GM21390 (cell line): ENCODE results near the gene FYN.
A peak's percentile ranks its signal among the peaks of the same experiment; 100 is the strongest.

Experiments used
- ATAC-seq: cut with Tn5 transposase; IDR thresholded peaks from one replicate; pipeline ENCODE4 v1.9.1; 2021; ENCODE audit not compliant: unreplicated experiment

The FYN gene

DNA sequence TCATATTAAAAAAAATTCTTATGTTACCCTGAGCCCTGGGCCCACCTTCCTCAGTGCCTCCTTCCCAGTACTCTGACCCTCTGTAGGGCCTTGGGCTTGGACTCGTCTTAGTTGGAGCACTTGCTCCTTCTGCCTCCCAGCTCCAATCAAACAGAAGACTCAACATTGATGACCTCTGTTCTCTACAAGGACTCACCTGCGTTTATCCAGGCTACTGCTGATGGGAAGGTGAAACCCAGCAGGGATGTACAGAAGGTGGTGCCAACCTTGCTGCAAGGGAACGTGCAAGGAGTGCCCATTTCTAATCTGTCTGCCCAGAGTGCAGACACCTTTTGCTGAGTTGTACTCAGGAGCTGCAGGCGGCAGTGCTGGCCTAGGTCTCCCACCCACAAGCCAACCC lies 38.9 kb downstream of the FYN start:
- ATAC-seq, result no peak

DNA sequence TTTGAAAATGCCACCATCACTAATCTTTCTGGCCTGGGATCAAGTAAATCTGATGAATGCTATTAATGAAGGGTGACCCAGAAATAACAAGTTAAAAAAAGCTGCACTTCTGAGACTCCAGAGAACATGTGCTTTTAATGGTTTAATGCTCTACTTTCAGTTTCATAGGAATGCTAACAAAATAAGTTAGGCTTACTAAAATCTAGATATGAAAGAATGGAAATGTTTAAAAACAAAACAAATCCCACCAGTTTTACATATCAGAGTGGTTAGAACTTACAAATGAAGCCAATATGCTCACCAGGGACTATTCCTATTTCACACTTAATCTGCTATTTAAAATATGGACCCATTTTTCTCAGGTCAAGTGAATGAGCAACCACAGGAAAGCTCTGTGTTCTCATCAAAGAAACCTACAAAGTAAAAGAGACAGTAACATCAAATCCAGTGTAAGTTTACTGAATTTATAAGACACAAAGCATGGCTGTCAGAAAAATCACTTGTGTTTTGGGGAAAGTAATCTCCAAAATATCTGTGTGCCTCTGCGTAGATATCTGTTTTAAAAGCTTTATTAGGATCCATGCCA lies 40.3 kb downstream of the FYN start:
- ATAC-seq, result peak; percentile 52

DNA sequence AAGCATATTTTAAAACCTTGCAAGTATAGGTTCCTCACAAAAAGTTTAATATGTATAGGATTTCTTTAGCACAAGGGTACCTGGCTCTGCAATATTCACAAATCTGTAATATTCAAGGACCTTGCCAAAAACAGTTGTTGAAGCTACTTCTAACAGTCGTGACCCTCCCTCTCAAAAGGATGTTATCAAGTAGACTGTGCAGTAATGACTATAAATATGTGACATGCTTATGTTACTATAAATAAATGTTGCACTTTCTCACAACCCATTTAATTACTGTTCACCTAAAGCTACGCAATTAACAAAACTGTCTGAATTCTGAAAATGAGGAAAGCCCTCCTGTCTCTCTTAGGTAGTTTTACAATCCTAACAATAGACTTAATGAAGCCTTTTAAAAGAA lies 41.8 kb downstream of the FYN start:
- no peak for ATAC-seq

DNA sequence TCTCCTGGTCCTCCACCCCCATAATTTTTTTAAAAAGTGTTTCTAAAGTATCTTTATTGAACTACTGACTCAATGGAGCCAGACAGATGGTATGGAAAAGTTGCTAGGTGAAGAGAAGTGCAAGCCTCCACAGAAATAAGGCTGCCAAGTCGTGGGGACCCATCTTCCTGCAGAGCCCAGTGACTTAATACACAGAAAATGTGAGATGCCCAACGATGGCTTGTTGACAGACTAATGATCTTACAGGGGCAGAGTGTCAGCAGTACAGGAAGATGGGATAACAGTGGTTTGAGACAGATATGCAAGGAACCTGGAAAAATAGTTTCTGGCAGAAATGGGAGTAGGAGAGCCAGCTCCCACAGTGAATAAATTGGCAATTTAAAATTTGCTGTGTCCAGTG lies 43.3 kb downstream of the FYN start:
- ATAC-seq, result no peak

DNA sequence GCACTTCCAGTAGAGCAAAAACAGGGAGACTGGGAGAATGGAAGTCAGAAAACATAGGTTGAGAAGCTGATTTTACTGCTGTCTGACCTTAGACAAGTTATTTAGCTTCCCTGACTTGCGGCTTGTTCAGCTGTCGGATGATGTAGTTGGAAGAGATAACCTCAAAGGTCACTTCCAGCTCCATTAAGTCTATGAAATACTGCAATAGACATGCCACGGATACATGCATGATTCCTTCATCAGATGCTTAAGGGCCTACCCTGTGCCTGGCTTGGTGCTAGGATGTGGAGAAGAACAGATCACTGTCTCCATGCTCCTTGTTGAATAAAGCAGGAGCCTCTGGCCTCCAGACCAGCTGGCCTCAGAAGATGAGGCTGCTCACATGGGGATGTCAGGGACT lies 43.7 kb downstream of the FYN start:
- no peak for ATAC-seq

DNA sequence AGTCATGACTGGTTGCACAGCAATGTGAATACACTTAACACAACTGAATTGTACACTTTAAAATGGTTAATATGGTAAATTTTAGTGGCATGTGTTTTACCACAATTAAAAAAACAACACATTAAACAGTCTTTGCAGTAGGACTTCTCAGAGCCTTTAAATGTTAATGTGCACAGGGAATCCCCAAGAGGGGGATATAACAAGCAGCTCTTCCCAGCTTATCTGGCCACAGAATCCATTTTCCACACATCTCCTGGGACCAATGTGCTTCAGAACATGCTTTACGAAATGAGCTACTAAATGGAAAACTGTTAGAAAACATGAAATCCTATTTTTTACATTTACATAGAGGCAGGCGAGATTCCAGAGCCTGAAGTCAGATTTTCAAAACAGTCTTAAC lies 44.4 kb downstream of the FYN start:
- no peak for ATAC-seq

DNA sequence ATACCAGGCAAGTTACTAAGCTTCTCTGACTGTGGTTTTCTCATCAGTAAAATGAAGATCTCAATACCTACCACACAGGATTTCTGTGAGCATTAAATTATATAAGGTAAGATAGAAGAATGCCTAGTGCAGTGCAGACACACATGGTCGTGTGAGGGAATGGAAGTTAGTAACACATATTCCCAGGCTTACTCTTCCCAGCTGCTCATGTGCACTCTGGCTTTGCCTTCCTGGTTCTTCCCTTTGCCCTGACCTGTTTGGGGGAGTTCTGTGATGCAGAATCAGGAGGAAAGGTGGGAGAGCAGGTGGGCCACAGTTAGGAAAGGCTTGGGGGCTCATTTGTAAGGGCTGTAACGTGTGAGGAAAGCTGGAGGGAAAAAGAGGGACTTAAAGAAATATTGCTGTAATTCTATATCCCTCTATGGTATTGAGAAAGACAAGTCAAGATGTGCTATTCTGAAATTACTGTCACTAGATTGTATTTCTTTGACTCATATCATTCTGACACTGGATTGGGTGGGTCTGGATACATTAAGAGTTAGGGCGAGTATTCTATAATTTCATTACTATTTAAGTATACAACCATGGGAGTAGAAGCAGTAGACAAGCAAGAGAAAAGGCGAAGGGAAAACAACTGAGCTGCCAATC lies 47.7 kb downstream of the FYN start:
- ATAC-seq, result no peak

DNA sequence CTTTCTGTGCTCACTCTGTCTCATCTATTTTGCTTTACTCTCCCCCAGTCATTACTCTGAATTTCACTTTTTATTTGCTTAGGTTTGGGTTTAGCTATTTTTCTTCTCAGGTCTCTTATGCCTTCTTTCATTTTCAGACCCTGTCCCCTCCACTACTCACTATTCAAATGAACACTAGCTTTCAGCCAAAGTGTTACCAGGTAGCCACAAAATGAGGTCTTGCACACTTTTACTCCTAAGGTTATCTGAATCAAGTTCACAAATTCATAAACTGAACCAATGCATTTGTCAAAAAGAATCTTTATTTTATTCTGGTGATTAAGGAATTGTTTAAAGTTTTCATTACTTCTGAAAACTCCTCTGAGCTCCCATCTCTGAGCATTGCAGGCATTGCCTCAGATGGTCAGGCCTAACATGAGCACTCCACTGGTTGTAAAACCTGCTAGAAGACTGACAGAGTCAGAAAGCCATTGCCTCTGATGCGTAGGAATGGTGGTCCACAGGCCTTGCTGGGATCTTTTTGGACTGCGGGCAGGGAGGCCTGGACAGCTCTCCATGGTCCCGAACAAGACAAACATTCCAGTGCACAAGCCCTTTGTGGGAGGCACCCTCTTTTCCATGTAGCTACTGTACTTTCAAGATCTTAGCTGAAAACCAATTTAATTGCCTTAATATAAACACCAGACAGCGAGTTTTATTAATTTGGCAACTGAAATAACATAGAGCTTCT lies 48.5 kb downstream of the FYN start:
- ATAC-seq, result peak; percentile 96

DNA sequence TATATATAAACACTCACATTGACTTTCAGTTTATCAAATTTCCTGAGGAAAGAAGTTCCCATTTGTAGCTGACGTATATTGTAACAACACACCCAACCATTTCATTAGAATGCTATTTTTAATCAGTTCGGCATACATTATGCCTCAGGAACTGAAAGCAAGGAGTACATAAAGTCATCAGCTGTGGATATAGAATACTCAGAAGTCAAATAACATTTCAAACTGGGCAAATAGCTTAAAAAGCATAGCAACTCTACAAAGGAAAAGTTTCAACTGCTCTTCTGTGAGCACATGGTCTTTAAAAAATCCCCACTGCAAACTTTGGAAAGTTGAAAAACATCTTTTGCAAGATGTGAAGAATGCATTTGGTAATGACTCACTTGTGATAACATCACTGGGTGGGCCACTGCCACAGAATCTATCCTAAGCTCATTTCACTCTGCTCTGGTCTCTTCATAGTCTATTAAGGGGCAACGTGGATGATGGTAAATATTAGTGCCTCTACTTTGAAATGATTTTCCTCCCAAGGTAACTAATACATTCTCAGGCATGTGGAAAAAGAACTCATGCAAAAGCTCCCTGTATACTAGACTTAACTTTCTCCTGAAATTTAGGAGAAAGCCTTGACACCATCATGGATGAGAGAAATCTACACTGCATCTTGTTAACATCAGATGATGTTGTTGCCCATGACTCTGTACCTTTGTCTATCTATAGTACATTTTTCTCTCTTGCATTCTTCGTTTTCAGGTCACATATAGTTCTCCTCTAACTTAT lies 49.2 kb downstream of the FYN start:
- ATAC-seq, result no peak

DNA sequence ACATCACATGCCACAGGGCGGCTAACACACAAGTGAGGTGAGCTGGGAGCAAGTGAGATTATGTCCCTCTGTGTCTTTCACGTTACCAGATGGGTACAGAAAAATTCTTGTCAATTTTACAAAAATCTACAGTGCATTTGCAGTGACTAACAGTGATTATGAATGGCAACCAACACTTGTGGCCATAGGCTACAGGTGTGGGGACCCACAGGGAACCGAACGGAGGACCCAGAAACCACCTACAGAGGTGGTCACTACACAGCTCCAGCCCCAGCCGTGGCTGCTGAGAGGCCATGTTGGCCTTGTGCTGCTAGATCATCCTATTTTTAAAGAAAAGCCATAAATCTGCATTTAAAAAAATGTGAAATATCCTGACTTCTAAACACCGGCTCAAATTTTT lies 50.2 kb downstream of the FYN start:
- ATAC-seq, result no peak

DNA sequence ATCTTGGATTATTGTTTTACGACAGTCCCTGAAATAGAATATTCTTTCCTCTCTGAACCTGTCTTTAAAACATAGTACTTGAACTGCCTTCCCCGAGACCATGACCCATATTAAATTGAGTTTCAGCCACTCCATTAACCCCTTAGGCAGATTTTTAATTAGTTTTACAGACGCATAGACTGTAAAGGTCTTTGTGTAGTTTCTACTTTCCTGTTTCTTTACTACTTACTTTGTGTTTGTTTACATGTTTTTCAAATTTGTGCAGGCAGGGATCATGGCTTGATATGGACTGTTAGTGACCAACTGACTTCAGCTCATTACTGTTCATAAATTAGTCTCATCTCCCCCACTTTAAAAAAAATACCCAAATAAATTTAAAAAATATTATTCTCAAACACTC lies 53.8 kb downstream of the FYN start:
- ATAC-seq, result no peak

DNA sequence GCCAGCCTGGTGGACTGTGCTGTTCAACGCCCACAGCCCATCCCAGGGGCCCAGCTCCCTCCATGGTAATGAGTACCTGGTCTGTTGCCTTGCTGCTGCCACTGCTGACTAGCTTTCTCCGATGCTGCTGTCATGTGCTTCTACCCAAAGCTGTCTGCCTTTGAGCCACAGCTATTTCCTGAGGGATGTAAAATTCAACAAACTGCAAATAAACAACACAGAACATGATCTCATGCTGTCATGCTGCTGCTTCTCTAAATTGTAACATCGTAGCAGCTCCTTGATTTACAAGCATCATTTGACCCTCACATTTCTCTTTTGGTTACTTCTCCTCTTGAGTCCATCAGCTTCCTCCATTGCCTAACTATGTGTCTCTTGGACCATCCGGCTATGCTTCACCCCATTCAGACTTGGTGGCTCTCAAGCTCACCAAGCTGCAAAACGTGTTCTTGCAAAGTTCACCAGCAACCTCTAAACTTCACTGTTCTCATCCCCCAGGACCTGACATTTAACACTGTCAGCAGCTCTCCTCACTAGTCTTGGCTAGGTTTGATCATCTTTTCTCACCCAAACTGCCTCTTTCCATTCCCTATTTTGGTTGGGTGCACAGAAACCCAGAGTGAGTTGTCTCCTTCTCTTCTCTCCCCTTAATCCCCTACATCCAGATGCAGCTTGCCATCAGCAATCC lies 54.6 kb downstream of the FYN start:
- no peak for ATAC-seq

DNA sequence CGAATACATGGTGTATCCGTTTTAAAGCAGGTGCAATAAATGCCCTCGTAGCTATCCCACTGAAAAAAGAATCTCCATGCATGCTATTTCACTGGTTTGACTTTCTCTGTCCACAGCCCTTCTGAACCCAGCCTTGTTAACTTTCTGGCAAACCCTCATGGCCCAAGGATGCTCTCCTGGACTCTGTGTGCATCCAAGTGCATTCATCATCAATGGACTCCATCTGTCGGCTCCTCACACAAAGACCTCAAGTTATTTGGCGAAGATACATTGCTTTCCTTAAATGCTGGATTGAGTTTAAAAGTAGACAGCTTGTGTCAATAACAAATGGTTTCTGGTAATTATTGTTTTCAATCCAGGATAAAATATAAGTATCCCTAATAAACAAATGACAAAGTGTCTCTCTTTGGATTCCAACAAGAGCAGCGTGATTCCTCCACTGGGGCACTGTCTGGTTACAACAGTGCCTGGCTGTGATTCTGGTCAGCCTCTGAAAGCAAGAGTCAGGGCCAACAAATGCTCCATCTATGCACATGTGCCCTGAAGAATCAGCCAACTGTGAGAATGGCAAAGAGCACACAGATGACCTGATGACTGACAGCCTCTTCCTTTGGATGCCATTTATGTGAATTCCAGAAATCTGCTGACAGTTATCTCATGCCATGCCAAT lies 55.7 kb downstream of the FYN start:
- ATAC-seq, result no peak

DNA sequence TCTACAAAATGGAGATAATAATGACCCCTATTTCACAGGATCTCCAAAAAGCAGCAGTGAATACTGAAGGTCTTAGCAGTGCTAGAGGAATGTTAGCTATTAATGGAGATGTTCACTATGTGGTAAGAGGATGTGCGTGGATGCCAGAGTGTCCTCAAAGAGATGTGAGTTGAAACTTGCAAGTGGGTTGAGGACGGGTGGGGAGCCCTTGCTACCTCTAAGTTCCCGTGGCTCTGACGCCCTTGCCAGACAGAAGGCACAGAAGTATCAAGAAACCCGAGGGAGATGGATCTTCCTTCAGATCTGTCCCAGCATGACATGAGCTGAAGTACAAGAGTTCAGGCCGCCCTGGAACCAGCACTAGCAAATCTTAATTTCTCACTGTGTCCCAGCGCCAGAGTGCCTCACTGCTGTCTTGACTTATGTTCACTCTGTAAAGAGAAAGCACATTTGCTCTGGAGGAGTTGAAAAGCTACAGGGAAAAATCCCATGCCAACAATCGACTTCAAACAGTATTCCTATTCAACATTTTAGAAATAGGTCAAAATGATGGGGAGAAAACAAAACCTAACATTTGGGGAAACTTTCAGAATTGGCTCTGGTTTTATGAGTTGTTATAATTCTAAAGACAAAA lies 59.5 kb downstream of the FYN start:
- ATAC-seq, result no peak

DNA sequence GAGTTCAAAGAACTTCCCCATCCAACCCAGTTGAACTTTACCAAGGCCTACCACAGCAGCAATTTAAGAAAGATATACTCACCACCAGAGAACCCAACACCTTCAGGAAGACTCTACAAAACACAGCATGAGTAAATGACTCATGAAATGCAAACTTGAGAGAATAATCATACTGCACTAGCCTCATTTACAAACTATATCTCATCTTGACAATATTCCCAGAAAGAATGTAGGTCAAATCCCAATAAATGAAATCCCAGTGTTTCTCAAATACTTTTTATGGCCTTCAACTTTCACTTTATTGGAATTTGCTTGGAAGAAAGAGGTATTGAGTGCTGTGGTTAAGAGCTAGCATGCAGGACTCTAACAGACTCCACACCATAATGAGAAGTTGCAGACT lies 60.0 kb downstream of the FYN start:
- no peak for ATAC-seq

DNA sequence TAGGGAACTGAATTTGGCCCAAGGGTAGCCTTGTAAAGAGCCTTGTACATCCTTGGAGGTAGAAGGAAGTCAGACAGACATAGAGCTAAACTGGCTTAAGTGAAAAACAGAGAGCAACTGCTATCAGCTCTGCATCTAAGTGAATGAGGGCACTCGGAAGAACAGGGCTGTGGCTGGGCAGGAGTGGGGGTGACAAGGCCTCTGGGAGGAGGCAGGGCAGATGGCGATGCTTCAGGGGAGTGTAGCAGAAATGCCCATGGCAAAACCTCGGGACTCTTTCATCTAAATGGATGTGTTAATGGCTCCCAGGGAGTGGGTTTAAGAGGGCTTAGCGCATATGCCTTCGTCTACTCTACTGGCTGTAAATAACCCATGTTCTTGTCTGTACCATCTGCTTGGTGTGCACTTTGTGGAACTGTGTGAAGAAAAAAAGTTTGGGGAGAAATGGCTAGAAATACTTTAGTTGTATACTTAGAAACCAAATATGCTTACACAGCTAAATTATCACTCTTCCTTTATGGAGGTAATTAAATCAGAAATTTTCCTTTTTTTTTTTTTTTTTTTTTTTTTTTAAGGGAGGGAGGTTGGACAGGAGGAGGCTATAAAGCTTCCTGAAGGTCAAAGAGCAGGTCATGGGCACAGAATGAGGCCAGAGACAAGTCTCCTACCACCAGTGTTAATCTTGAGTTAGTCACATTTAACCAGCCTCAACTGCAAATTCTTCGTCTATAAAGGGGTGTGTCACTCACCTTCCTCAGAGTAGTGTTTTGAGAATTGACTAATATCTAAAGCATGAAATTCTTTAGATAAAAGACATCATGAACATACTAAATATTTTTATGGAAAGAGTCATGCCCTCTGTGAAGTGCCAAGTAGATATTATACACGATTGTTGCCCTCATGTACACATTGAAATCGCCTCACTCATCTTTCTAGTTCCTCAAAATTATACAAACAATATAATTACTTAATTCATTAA lies 60.9 kb downstream of the FYN start:
- no peak for ATAC-seq

DNA sequence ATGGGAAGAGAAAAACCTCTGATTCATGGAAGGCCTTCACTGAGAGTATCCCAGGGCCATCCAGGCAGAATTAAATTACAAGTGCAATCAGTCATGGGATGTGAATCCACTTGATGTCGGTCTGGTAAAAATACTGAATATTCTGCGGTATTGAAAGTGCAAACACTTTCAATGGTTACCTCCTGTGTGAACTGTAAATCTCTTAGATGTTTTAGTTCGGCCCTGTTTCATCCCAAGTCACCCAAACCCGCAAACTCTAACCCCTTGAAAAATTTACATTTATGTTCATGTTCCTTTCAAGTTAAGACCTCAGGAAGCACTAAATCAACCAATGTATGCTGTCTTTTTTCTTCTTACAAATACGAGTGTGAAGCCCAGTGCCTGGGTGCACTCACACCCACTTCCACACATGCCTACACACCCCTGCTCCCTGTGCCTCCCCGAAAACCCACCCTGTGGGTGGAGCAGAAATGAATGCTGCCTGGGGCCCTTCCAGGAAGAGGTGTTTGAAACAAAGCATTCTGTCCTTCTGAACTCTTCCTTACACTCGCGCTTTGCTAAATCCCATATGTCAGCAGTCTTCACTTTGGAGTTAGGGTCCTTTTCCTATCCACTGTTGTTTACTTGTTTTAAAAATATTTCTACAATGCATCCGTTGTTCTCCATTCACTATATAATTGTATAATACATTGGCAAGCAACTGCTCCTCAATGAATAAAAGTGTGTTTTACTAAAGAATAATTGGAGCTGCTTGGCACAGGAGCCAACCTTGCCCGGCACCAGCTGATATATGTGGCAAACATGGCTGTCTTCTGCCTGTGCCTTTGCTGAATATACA lies 62.7 kb downstream of the FYN start:
- no peak for ATAC-seq

DNA sequence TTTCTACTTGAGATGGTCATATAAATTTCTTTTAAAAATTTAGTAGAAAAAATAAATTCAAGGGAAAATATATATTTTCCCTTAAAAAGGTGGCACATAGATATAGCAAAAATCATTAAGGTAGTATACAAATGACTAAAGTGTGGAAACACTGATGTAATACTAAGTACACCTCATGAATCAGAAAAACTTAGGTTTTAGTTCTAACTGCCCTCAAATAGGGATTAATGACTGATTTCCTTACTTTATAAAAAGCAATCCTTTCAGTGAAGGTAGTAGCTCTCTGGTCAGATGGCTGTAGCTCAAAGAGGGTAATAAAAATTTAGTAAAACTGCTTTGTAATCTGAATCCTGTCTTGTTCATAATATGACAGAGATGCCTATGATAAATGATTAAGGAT lies 63.5 kb downstream of the FYN start:
- ATAC-seq, result no peak
